COLO668 (cell line): ENCODE data around the gene RPL14.
"Not testable (repeated sequence)": the region's sequence is repeated elsewhere in the genome, so short reads cannot be mapped to it uniquely, and the experiment has no call there.

Experiments
- DNase-seq: peaks from one replicate; lab custom pipeline; 2025; ENCODE audit not compliant: unreplicated experiment; lab: John Stamatoyannopoulos, UW

Gene RPL14

GRCh38 chr3:40462838-40463237 lies 5.7 kb downstream of the RPL14 start:
- DNase-seq = not testable (repeated sequence)

GRCh38 chr3:40463579-40463978 lies 6.4 kb downstream of the RPL14 start:
- no peak for DNase-seq

- DNase-seq = no peak
These were observed 7.4 kb downstream of the RPL14 start for GRCh38 chr3:40464339-40465110.

- no peak for DNase-seq
These were observed 7.9 kb downstream of the RPL14 start for GRCh38 chr3:40465111-40465407.

GRCh38 chr3:40465456-40465855 lies 8.3 kb downstream of the RPL14 start:
- no peak for DNase-seq

- DNase-seq = peak; percentile 32
These were observed 10.9 kb downstream of the RPL14 start for GRCh38 chr3:40468018-40468417.

- no peak for DNase-seq
These were observed 13.6 kb downstream of the RPL14 start for GRCh38 chr3:40470701-40471100.

GRCh38 chr3:40476478-40477470 lies 19.6 kb downstream of the RPL14 start, which contains the start of gene ZNF619:
TSS of gene ZNF619 (plus strand) at chr3:40477122. CDS start at chr3:40477980, 858 bp downstream.
- peak; percentile 64 for DNase-seq

- DNase-seq = no peak
These were observed 20.5 kb downstream of the RPL14 start for GRCh38 chr3:40477666-40478065.

GRCh38 chr3:40487172-40487571 lies 30.0 kb downstream of the RPL14 start:
- DNase-seq = no peak

GRCh38 chr3:40490916-40491315 lies 33.8 kb downstream of the RPL14 start:
- DNase-seq = no peak

GRCh38 chr3:40494698-40495097 lies 37.6 kb downstream of the RPL14 start:
- no peak for DNase-seq

- no peak for DNase-seq
These were observed 40.1 kb downstream of the RPL14 start for GRCh38 chr3:40497288-40497687.

GRCh38 chr3:40499952-40500351 lies 42.8 kb downstream of the RPL14 start:
- DNase-seq = no peak

GRCh38 chr3:40502034-40502433 lies 44.9 kb downstream of the RPL14 start:
- no peak for DNase-seq

GRCh38 chr3:40504636-40505430 lies 47.7 kb downstream of the RPL14 start:
- no peak for DNase-seq

GRCh38 chr3:40505599-40506462 lies 48.7 kb downstream of the RPL14 start, which contains the start of gene ZNF620:
TSS of gene ZNF620 (plus strand) at chr3:40506039. CDS start at chr3:40506353, 314 bp downstream.
- DNase-seq = peak; percentile 88

GRCh38 chr3:40511031-40511718 lies 54.0 kb downstream of the RPL14 start:
- DNase-seq = no peak

GRCh38 chr3:40516201-40516600 lies 59.1 kb downstream of the RPL14 start:
- no peak for DNase-seq

- DNase-seq = no peak
These were observed 60.9 kb downstream of the RPL14 start for GRCh38 chr3:40518067-40518466.
